Measurements from ENCODE around the gene LIFR. TPM values are rescaled to one million over a fixed set of nuclear protein-coding genes. Genes with fewer than 3 reads are reported as not detected.

The LIFR gene
- total and polyA plus RNA-seq, 7 donors: 0.23 to 79.6 (median 43.0) TPM

- WGBS, 2 donors: 92 to 96% methylated on average over 8 of the region's 8 CpGs
- TF ChIP-seq POLR2A (IDR thresholded peaks at IDR 0.05) (no peak), POLR2AphosphoS5 (IDR thresholded peaks at IDR 0.05) (no peak), EP300 (IDR thresholded peaks at IDR 0.05) (no peak), CTCF (IDR thresholded peaks at IDR 0.05) (no peak)
- H3K27me3 ChIP-seq: no peaks in the 10 kb centered on the region
- intact Hi-C loops (cut with DNase I): no loop called here
- H3K36me3 ChIP-seq: no peaks in the 10 kb centered on the region
- no peaks in the 10 kb centered on the region for H3K9me3 ChIP-seq
- H3K27ac ChIP-seq: no peak overlapping the region
- DNase-seq: no peak
- H3K4me1 ChIP-seq: peaks cover 0 to 10% (median 6%) of the 10 kb centered on the region in 4 donors
- H3K4me3 ChIP-seq: no peak overlapping the region
Measured at GRCh38 chr5:38458174-38458573, 98.3 kb downstream of the LIFR start.

DNA sequence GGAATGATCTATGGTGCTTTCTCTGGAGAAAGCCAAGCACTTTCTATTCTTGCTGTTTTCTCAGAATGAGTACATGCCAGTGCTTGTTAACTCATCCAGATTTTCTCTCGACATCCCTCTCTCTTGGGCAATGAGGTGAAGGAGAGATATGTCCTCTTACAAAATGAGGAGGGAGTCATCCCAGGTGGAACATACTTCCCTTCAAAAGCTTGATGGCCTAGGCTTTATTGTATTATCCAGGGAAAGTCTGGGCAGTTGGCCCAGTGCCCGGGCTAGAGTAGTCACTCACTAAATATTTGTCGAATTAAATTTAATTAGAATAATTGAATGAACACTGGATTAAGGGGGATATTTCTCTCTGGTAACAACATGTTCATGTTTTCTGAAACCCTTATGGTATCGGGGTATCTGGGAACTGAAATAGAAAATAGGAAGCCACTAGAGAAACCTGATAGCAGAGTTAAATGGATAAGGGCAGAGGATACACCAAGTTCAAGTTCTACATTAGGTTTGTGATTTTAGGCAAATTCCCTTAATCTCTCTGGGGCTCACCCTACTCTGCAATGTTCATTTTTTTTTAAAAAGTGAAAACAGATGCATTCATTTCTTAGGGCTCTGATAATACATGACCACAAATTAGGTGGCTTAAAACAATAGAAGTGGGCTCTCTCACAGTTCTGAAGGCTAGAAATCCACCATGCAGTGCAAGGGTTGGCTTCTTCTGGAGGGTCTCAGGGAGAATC, 99.6 kb downstream of the LIFR start:
- Histone ChIP-seq H3K36me3 (no peaks in the 10 kb centered on the region), H3K4me1 (no peaks in the 10 kb centered on the region), H3K4me3 (no peak overlapping the region), H3K9me3 (no peaks in the 10 kb centered on the region), H3K27me3 (no peaks in the 10 kb centered on the region), H3K27ac (no peak overlapping the region)
- intact Hi-C loops (cut with DNase I): no loop called here
- WGBS, 2 donors: 82 to 86% methylated on average over 4 of the region's 4 CpGs
- no peak for TF ChIP-seq POLR2AphosphoS5 (IDR thresholded peaks at IDR 0.05)
- TF ChIP-seq POLR2A (IDR thresholded peaks at IDR 0.05): no peak
- no peak for TF ChIP-seq CTCF (IDR thresholded peaks at IDR 0.05)
- TF ChIP-seq EP300 (IDR thresholded peaks at IDR 0.05): no peak
- DNase-seq: no peak

- intact Hi-C loops (cut with DNase I): no loop called here
- 59 to 82% methylated on average over 8 of the region's 8 CpGs for WGBS, 2 donors
- no peaks in the 10 kb centered on the region for H3K27me3 ChIP-seq
- no peaks in the 10 kb centered on the region for H3K36me3 ChIP-seq
- H3K4me1 ChIP-seq: no peaks in the 10 kb centered on the region
- no peak for DNase-seq
- no peak overlapping the region for H3K27ac ChIP-seq
- H3K4me3 ChIP-seq: no peak overlapping the region
- H3K9me3 ChIP-seq: no peaks in the 10 kb centered on the region
- no peak for TF ChIP-seq CTCF (IDR thresholded peaks at IDR 0.05)
Measured at GRCh38 chr5:38455796-38456330, 100.6 kb downstream of the LIFR start.

- no peaks in the 10 kb centered on the region for H3K27me3 ChIP-seq
- DNase-seq: no peak
- no peaks in the 10 kb centered on the region for H3K9me3 ChIP-seq
- intact Hi-C loops (cut with DNase I): no loop called here
- H3K4me1 ChIP-seq: no peaks in the 10 kb centered on the region
- no peak overlapping the region for H3K4me3 ChIP-seq
- TF ChIP-seq POLR2A (IDR thresholded peaks at IDR 0.05): no peak
- TF ChIP-seq POLR2AphosphoS5 (IDR thresholded peaks at IDR 0.05): no peak
- TF ChIP-seq EP300 (IDR thresholded peaks at IDR 0.05): no peak
- no peaks in the 10 kb centered on the region for H3K36me3 ChIP-seq
- WGBS, 2 donors: 84 to 87% methylated on average over 11 of the region's 11 CpGs
- no peak overlapping the region for H3K27ac ChIP-seq
Measured at GRCh38 chr5:38453921-38454320, 102.5 kb downstream of the LIFR start.

DNA sequence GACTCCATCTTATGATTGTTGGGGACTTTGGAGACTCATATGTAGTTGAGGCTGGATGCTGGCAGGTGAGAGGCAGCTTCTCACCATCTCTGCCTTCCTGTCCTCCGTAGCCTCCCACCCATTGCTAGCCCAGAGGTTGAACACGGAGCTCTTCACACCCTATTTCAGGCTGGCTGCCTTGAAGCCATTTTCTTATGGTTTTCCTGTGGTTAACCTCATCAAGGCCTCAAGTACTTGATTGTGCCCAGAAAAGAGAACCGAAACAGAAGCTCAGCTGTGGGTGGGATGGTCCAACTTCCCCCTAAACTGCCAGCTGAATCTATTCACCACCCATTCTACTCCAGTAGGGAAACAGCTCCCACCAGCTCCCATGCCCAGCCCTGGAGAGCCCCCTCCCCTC, 102.9 kb downstream of the LIFR start:
- TF ChIP-seq EP300 (IDR thresholded peaks at IDR 0.05) (no peak), CTCF (IDR thresholded peaks at IDR 0.05) (no peak), POLR2A (IDR thresholded peaks at IDR 0.05) (no peak), POLR2AphosphoS5 (IDR thresholded peaks at IDR 0.05) (no peak)
- intact Hi-C loops (cut with DNase I): no loop called here
- Histone ChIP-seq H3K36me3 (no peaks in the 10 kb centered on the region), H3K4me1 (no peaks in the 10 kb centered on the region), H3K4me3 (no peak overlapping the region), H3K27me3 (no peaks in the 10 kb centered on the region), H3K27ac (no peak overlapping the region), H3K9me3 (no peaks in the 10 kb centered on the region)
- no peak for DNase-seq
- 37 to 72% methylated on average over 3 of the region's 3 CpGs for WGBS, 2 donors

All from sigmoid colon (tissue), 7 donors.